Measurements from ENCODE around the gene RAB3GAP1.

- TF ChIP-seq CTCF (IDR thresholded peaks at IDR 0.05; ENCODE audit: low read length) = no peak
- TF ChIP-seq EZH2 (IDR thresholded peaks at IDR 0.05; ENCODE audit: borderline replicate concordance, low read length) = no peak
Observed at GRCh38 chr2:135022952-135023880, 28.9 kb upstream of the RAB3GAP1 start.

Measured in OCI-LY1 (cell line).